SK-N-SH (cell line): Measurements from ENCODE around the gene ASH1L. TPM values are rescaled to one million over a fixed set of nuclear protein-coding genes. Genes with fewer than 3 reads are reported as not detected.

ENCODE experiments used
- CTCF ChIA-PET: fragments of 300-600, 350-600 bp; formaldehyde crosslinking; extraction: SDS; loops from one replicate; lab custom pipeline; 2021; lab: Yijun Ruan, JAX
- POLR2A ChIA-PET: fragments of 350-600 bp; sonication (Branson Sonifier 250); formaldehyde crosslinking; extraction: SDS; loops from one replicate; lab custom pipeline; 2020; ENCODE audit warnings: antibody characterized with exemption, inconsistent platforms; lab: Yijun Ruan, JAX
- DNase-seq: peaks from one replicate; pipeline ENCODE4 v3.0.0; 2012
- H2AFZ ChIP-seq: fragments of 200-600 bp; sonication (generic); 2 replicates; pipeline ENCODE4 v1.8.1; 2016; ENCODE audit warnings: antibody characterized with exemption, mild to moderate bottlenecking, low read depth
- H3F3A ChIP-seq: fragments of 200-600 bp; sonication (generic); replicated peaks from 2 replicates; pipeline ENCODE3; 2016; ENCODE audit warnings: antibody characterized with exemption, mild to moderate bottlenecking; ENCODE audit not compliant: insufficient read depth
- H3K27ac ChIP-seq, 2 experiments: fragments of 200-500 bp in 1 of 2; fragments of 200-600 bp in 1 of 2; sonication (Bioruptor generic) in 1 of 2; sonication (generic), shearing (Covaris generic) in 1 of 2; 2 replicates each; pipeline versions ENCODE4 v1.5.1 to v1.6.1; 2014 to 2016; ENCODE audit warnings: low read depth in 2 of 2, inconsistent platforms in 1 of 2, low read length in 1 of 2, mild to moderate bottlenecking in 1 of 2, mixed read lengths in 1 of 2
- H3K27me3 ChIP-seq: fragments of 200-600 bp; sonication (generic), shearing (Covaris generic); 2 replicates; pipeline ENCODE4 v1.6.1; 2016; ENCODE audit warnings: mixed run types; ENCODE audit not compliant: insufficient read depth
- H3K36me3 ChIP-seq, 2 experiments: fragments of 200-500 bp in 1 of 2; fragments of 200-600 bp in 1 of 2; sonication (Bioruptor generic) in 1 of 2; sonication (generic) in 1 of 2; replicated peaks in 1 of 2; 2 replicates each; pipeline versions ENCODE3 to v1.5.1; 2014 to 2016; ENCODE audit warnings: low read length in 1 of 2, mild to moderate bottlenecking in 1 of 2; ENCODE audit not compliant: insufficient read depth in 2 of 2, control insufficient read depth in 1 of 2
- H3K4me1 ChIP-seq, 2 experiments: fragments of 200-500 bp in 1 of 2; fragments of 200-600 bp in 1 of 2; sonication (Bioruptor generic) in 1 of 2; sonication (generic), shearing (Covaris generic) in 1 of 2; 2 replicates each; pipeline versions ENCODE4 v1.5.1 to v1.6.1; 2014 to 2016; ENCODE audit warnings: low read depth in 1 of 2, low read length in 1 of 2, mixed run types in 1 of 2; ENCODE audit not compliant: insufficient read depth in 2 of 2, control insufficient read depth in 1 of 2
- H3K4me2 ChIP-seq: fragments of 200-600 bp; sonication (generic), shearing (Covaris generic); 2 replicates; pipeline ENCODE4 v1.6.1; 2017; ENCODE audit warnings: mixed run types
- H3K4me3 ChIP-seq, 2 experiments: fragments of 200-500 bp in 1 of 2; fragments of 200-600 bp in 1 of 2; sonication (Bioruptor generic) in 1 of 2; sonication (generic), shearing (Covaris generic) in 1 of 2; 2 replicates each; pipeline versions ENCODE4 v1.5.1 to v1.8.1; 2014 to 2016; ENCODE audit warnings: low read depth in 2 of 2, inconsistent platforms in 1 of 2, low read length in 1 of 2, mild to moderate bottlenecking in 1 of 2, mixed read lengths in 1 of 2, moderate library complexity in 1 of 2
- H3K79me2 ChIP-seq: fragments of 200-600 bp; sonication (generic); 2 replicates; pipeline ENCODE4 v1.8.1; 2017; ENCODE audit warnings: mild to moderate bottlenecking; ENCODE audit not compliant: insufficient read depth
- H3K9ac ChIP-seq: fragments of 200-600 bp; sonication (generic); 2 replicates; pipeline ENCODE4 v1.6.1; 2017; ENCODE audit warnings: mixed run types
- H3K9me2 ChIP-seq: fragments of 200-600 bp; sonication (generic); 2 replicates; pipeline ENCODE4 v1.6.1; 2017; ENCODE audit warnings: mixed run types
- H3K9me3 ChIP-seq: fragments of 200-600 bp; sonication (generic); 2 replicates; pipeline ENCODE4 v1.6.1; 2017; ENCODE audit warnings: mixed run types, mild to moderate bottlenecking, moderate library complexity
- H4K20me1 ChIP-seq: fragments of 200-600 bp; sonication (generic); 2 replicates; pipeline ENCODE4 v1.6.1; 2017; ENCODE audit warnings: mild to moderate bottlenecking, mixed run types; ENCODE audit not compliant: insufficient read depth
- CHD2 ChIP-seq: fragments of 150-350 bp; IDR thresholded peaks from 2 replicates; pipeline ENCODE4 v1.6.1; 2018; ENCODE audit warnings: low read length; ENCODE audit not compliant: partially characterized antibody
- CTCF ChIP-seq: fragments of 200-600 bp; sonication (generic); IDR thresholded peaks from 2 replicates; pipeline ENCODE4 v1.6.1; 2017; ENCODE audit warnings: antibody characterized with exemption, mild to moderate bottlenecking, moderate library complexity
- ELF1 ChIP-seq: IDR thresholded peaks from 2 replicates; pipeline ENCODE4 v1.4.0; 2012
- EP300 ChIP-seq, 2 experiments: IDR thresholded peaks; 2 replicates each; pipeline versions ENCODE4 v1.4.0 to v1.6.1; 2012; ENCODE audit warnings: borderline replicate concordance in 1 of 2, low read depth in 1 of 2, low read length in 1 of 2
- FOSL2 ChIP-seq: IDR thresholded peaks from 2 replicates; pipeline ENCODE4 v1.4.0; 2012; ENCODE audit warnings: low read depth, mild to moderate bottlenecking, moderate library complexity, borderline replicate concordance
- GABPA ChIP-seq: IDR thresholded peaks from 2 replicates; pipeline ENCODE4 v1.4.0; 2012; ENCODE audit warnings: low read depth, mild to moderate bottlenecking
- MAX ChIP-seq: IDR thresholded peaks from 2 replicates; pipeline ENCODE4 v1.4.0; 2012; ENCODE audit warnings: low read depth
- NFIC ChIP-seq: IDR thresholded peaks from 2 replicates; pipeline ENCODE4 v1.4.0; 2012; ENCODE audit warnings: borderline replicate concordance
- NRF1 ChIP-seq: IDR thresholded peaks from 2 replicates; pipeline ENCODE4 v1.6.1; 2012; ENCODE audit warnings: low read depth, mild to moderate bottlenecking, low read length
- PBX3 ChIP-seq: IDR thresholded peaks from 2 replicates; pipeline ENCODE4; 2012
- RAD21 ChIP-seq: IDR thresholded peaks from 2 replicates; pipeline ENCODE4 v1.6.1; 2012; ENCODE audit warnings: mild to moderate bottlenecking, low read length
- RXRA ChIP-seq: IDR thresholded peaks from 2 replicates; pipeline ENCODE4 v1.4.0; 2012; ENCODE audit warnings: low read depth, mild to moderate bottlenecking, borderline replicate concordance
- SMC3 ChIP-seq: IDR thresholded peaks from 2 replicates; pipeline ENCODE4 v1.6.1; 2012; ENCODE audit warnings: low read depth, low read length, improper control_type of control experiment
- TAF1 ChIP-seq: IDR thresholded peaks from 2 replicates; pipeline ENCODE4 v1.6.1; 2012; ENCODE audit warnings: low read depth, mild to moderate bottlenecking, low read length, moderate library complexity, borderline replicate concordance
- TCF12 ChIP-seq: IDR thresholded peaks from 2 replicates; pipeline ENCODE4 v1.4.0; 2012
- TEAD4 ChIP-seq: IDR thresholded peaks from 2 replicates; pipeline ENCODE4 v1.4.0; 2012; ENCODE audit warnings: mild to moderate bottlenecking, borderline replicate concordance; ENCODE audit not compliant: insufficient read depth
- YY1 ChIP-seq: IDR thresholded peaks from 2 replicates; pipeline ENCODE4 v1.4.0; 2012; ENCODE audit warnings: low read depth, mild to moderate bottlenecking
- WGBS: methylation state at CpG from one replicate; pipeline ENCODE4 v1.1.6; 2017; ENCODE audit warnings: low lambda C conversion rate; 5-methylcytosine and 5-hydroxymethylcytosine counted together
- polyA plus RNA-seq, 3 experiments: library from polyadenylated mRNA; depleted of rRNA; stranded (reverse); fragments of >200 nt; gene quantifications; 2 replicates each; pipeline ENCODE4 v1.2.3, GENCODE V29; 2012

The ASH1L gene
- polyA plus RNA-seq, 1 of the 3 experiments (the other 2 are of a cell fraction), result 13.4 TPM

- peak overlapping the region; percentile 85 for H3K9ac ChIP-seq
- TF ChIP-seq GABPA, result 0 out of 2 replicates have a peak, but pooled peaks have one; percentile 7
- TF ChIP-seq TAF1, result peak; percentile 23; the same call in 1 of the 2 replicates
- no peak for TF ChIP-seq CHD2
- TF ChIP-seq NFIC, result peak; percentile 22; the same call in 1 of the 2 replicates
- peak; percentile 13; the same call in 1 of the 2 replicates for TF ChIP-seq PBX3
- TF ChIP-seq ELF1, result peak; percentile 74
- peaks cover 19% of the 10 kb centered on the region in 2 experiments for H3K36me3 ChIP-seq
- no peaks in the 10 kb centered on the region for H3K27me3 ChIP-seq
- peaks cover 12 to 37% of the 10 kb centered on the region in 2 experiments for H3K4me1 ChIP-seq
- POLR2A ChIA-PET, result interaction anchor here (1.3 to 1.4 kb wide), 3 partner anchors 47 to 239 kb away, joined by 3 to 4 read pairs (median 4); partner anchors contain the start of genes ASH1L and SCAMP3
- whole genome bisulfite sequencing, result under 1% methylated on average over 21 of the region's 29 CpGs
- H3K9me3 ChIP-seq, result no peaks in the 10 kb centered on the region
- H3K27ac ChIP-seq, result peak overlapping the region; percentile 95
- peak overlapping the region; percentile 84 to 95 for H3K4me3 ChIP-seq
- H3K4me2 ChIP-seq, result peak overlapping the region; percentile 97
- H4K20me1 ChIP-seq, result 0 out of 2 replicates have a peak, but pooled peaks cover 5% of the 10 kb centered on the region
- DNase-seq, result peak; percentile 80
- peaks cover 21% of the 10 kb centered on the region for H3F3A ChIP-seq
- H2AFZ ChIP-seq, result peak overlapping the region; percentile 83
- no peaks in the 10 kb centered on the region for H3K9me2 ChIP-seq
- CTCF ChIA-PET, result interaction anchor here (0.5 to 11.6 kb wide), 24 partner anchors 11 to 842 kb away, joined by 3 to 184 read pairs (median 4); partner anchors contain the start of genes CLK2, ENTREP3, FDPS and HCN3
- peaks cover 43% of the 10 kb centered on the region for H3K79me2 ChIP-seq
Measured at GRCh38 chr1:155323729-155324036, 238.9 kb downstream of the ASH1L start.

GRCh38 chr1:155322953-155323728 lies 239.5 kb downstream of the ASH1L start:
- Histone ChIP-seq H2AFZ (no peak overlapping the region; the same call in 1 of the 2 replicates), H3K4me1 (peaks cover 12 to 37% of the 10 kb centered on the region in 2 experiments), H3K4me2 (peak overlapping the region; percentile 97), H3K79me2 (peaks cover 39% of the 10 kb centered on the region), H3K4me3 (peak overlapping the region; percentile 84 to 95), H3K9me2 (no peaks in the 10 kb centered on the region), H3F3A (peaks cover 21% of the 10 kb centered on the region), H3K9me3 (no peaks in the 10 kb centered on the region), H4K20me1 (0 out of 2 replicates have a peak, but pooled peaks cover 5% of the 10 kb centered on the region), H3K27ac (peak overlapping the region; percentile 95), H3K27me3 (no peaks in the 10 kb centered on the region), H3K36me3 (peaks cover 13 to 24% of the 10 kb centered on the region in 2 experiments), H3K9ac (peak overlapping the region; percentile 85)
- ChIA-PET CTCF (interaction anchor here (0.5 to 11.6 kb wide), 26 partner anchors 10 to 842 kb away, joined by 3 to 184 read pairs (median 5); partner anchors contain the start of genes CLK2, ENTREP3, FDPS and HCN3), POLR2A (interaction anchor here (0.9 to 1.4 kb wide), 4 partner anchors 46 to 240 kb away, joined by 3 to 4 read pairs (median 4); partner anchors contain the start of genes ASH1L, CLK2 and SCAMP3)
- peak; percentile 94 for DNase-seq
- TF ChIP-seq GABPA (peak; percentile 58), EP300 (IDR thresholded peaks at IDR 0.05; ENCODE audit: borderline replicate concordance in 1 of 2, low read depth in 1 of 2, low read length in 1 of 2) (0 out of 4 replicates have a peak, but pooled peaks of 1 of the 2 experiments have one; percentile 21), MAX (peak; percentile 45), NRF1 (peak; percentile 63), YY1 (0 out of 2 replicates have a peak, but pooled peaks have one; percentile 58), RXRA (peak; percentile 25; the same call in 1 of the 2 replicates), SMC3 (peak; percentile 55), TEAD4 (no peak), TCF12 (no peak), TAF1 (peak; percentile 50; the same call in 1 of the 2 replicates), FOSL2 (no peak), PBX3 (peak; percentile 38; the same call in 1 of the 2 replicates), CTCF (peak; percentile 82), ELF1 (peak; percentile 50), RAD21 (peak; percentile 76)
- 2% methylated on average over 27 of the region's 58 CpGs for WGBS
